Measurements from ENCODE around the gene RFK.

DNA sequence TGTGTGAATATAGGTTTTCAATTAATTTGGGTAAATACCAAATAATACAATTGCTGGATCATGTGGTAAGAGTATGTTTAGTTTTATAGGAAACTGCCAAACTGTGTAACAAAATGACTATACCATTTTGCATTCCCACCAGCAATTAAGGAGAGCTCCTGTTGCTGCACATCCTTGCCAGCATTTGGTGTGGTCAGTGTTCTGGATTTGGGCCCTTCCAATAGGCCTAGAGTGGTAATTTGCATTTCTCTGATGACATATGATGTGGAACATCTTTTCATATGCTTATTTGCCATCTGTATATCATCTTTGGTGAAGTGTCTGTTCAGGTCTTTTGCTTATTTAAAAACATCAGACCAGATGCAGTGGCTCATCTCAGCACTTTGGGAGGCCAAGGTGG lies 11.6 kb upstream of the RFK start:
- TF ChIP-seq TAF1 (IDR thresholded peaks at IDR 0.05; ENCODE audit: borderline replicate concordance, low read depth, low read length) (no peak), POLR2AphosphoS5 (IDR thresholded peaks at IDR 0.05; ENCODE audit: low read depth, low read length) (no peak), POLR2A (IDR thresholded peaks at IDR 0.05; ENCODE audit: low read depth, low read length) (no peak)

Measured in GM12892 (cell line).